SK-N-MC (cell line): ENCODE results near the gene CDO1.

Experiments used
- EZH2 ChIP-seq: fragments of 200-600 bp; sonication (generic); IDR thresholded peaks from one replicate; pipeline ENCODE4 v1.6.1; 2017; ENCODE audit warnings: antibody characterized with exemption
- POLR2AphosphoS5 ChIP-seq: IDR thresholded peaks from 2 replicates; pipeline ENCODE4 v1.6.1; 2012; ENCODE audit warnings: mild to moderate bottlenecking, low read depth, low read length, borderline replicate concordance

DNA sequence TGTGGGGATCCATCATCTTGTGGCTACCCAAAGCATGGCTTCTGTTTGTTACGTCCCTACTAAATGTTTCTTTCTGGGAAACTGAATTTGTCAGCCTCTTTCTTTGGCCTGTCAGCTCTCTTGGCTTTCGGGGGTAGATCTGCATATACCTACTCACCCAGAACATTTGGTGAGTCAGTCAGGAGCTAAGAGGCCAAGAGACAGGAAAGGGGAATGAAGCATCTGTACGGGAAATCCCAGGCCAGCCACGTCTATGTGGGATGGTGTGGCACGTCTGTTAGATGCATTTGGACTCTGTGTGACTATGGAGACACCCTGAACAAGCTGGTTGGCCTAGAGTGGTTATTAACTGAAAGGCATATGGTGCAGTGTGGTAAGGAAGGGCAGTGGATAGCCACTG is 58.1 kb downstream of the CDO1 start:
- TF ChIP-seq EZH2 = no peak
- TF ChIP-seq POLR2AphosphoS5 = no peak
